GM12878 (cell line): ENCODE measurements around the gene PYGO1. TPM values are rescaled to one million over a fixed set of nuclear protein-coding genes. Genes with fewer than 3 reads are reported as not detected.

Experiments
- ATAC-seq: fragments of 200-7000 bp; cut with Tn5 transposase; 3 replicates; pipeline ENCODE4 v1.9.1; 2020; ENCODE audit warnings: mild to moderate bottlenecking, moderate library complexity
- BruUV-seq: library from RNA; stranded (reverse); fragments of 400-500 nt; replicated peaks from 2 replicates; lab custom pipeline; 2021; lab: Mats Ljungman, UMichigan
- CTCF ChIA-PET: fragments of 300-600 bp; sonication (Branson Sonifier 250); formaldehyde crosslinking; extraction: SDS; loops from one replicate; lab custom pipeline; 2021; ENCODE audit warnings: inconsistent platforms; lab: Yijun Ruan, JAX
- POLR2A ChIA-PET: fragments of 350-600 bp; formaldehyde crosslinking; extraction: SDS; loops from one replicate; lab custom pipeline; 2021; ENCODE audit warnings: inconsistent platforms; lab: Charles Lee
- RAD21 ChIA-PET: fragments of 300-600 bp; sonication (Branson Sonifier 250); formaldehyde crosslinking; loops from one replicate; lab custom pipeline; 2023; ENCODE audit warnings: antibody characterized with exemption; ENCODE audit not compliant: unreplicated experiment; lab: Charles Lee
- SMC1A ChIA-PET: fragments of 300-600 bp; sonication (Branson Sonifier 250); formaldehyde crosslinking; loops from one replicate; lab custom pipeline; 2023; ENCODE audit not compliant: unreplicated experiment, uncharacterized antibody; lab: Charles Lee
- DNase-seq: peaks from one replicate; pipeline ENCODE4 v3.0.0-alpha.2; 2011; ENCODE audit warnings: low read depth, low spot score
- FAIRE-seq: peaks from 3 replicates; lab custom pipeline; 2011; peaks lifted over from hg19 to GRCh38; lab: Jason Lieb, UNC
- H2AFZ ChIP-seq: 2 replicates; pipeline ENCODE4 v1.6.0; 2011; ENCODE audit warnings: low read depth, low read length, control low read depth; ENCODE audit not compliant: control insufficient read depth
- H3K27ac ChIP-seq: 2 replicates; pipeline ENCODE4 v1.5.1; 2011; ENCODE audit warnings: control low read depth; ENCODE audit not compliant: control insufficient read depth, insufficient read depth
- H3K27me3 ChIP-seq, 2 experiments: replicated peaks in 1 of 2; 2 replicates each; pipeline versions ENCODE4 v1.6.0 to v1.6.1; 2011; ENCODE audit warnings: low read length in 1 of 2; ENCODE audit not compliant: control insufficient read depth in 2 of 2, insufficient read depth in 2 of 2
- H3K36me3 ChIP-seq, 2 experiments: 2 replicates each; pipeline ENCODE4 v1.5.1; 2011; ENCODE audit warnings: low read length in 1 of 2; ENCODE audit not compliant: control insufficient read depth in 2 of 2, insufficient read depth in 2 of 2
- H3K4me1 ChIP-seq: 2 replicates; pipeline ENCODE4 v1.6.1; 2011; ENCODE audit warnings: mild to moderate bottlenecking, low read length, moderate library complexity, mixed read lengths; ENCODE audit not compliant: control insufficient read depth, insufficient read depth
- H3K4me2 ChIP-seq: 2 replicates; pipeline ENCODE4 v1.6.0; 2011; ENCODE audit warnings: control low read depth; ENCODE audit not compliant: control insufficient read depth, insufficient read depth
- H3K4me3 ChIP-seq: fragments of 200-600 bp; sonication (generic); 2 replicates; pipeline ENCODE4 v1.5.1; 2016
- H3K79me2 ChIP-seq: 2 replicates; pipeline ENCODE4 v1.6.0; 2011; ENCODE audit warnings: low read length; ENCODE audit not compliant: control insufficient read depth, insufficient read depth
- H3K9ac ChIP-seq: 2 replicates; pipeline ENCODE4 v1.8.0; 2011; ENCODE audit warnings: low read length, control low read depth, mixed read lengths; ENCODE audit not compliant: control insufficient read depth, insufficient read depth
- H3K9me3 ChIP-seq: replicated peaks from 3 replicates; pipeline ENCODE4 v1.5.1; 2011; ENCODE audit warnings: mild to moderate bottlenecking, low read length; ENCODE audit not compliant: control insufficient read depth, insufficient read depth
- H4K20me1 ChIP-seq: 2 replicates; pipeline ENCODE4 v1.6.0; 2011; ENCODE audit not compliant: control insufficient read depth, insufficient read depth
- CHD2 ChIP-seq: IDR thresholded peaks from 2 replicates; pipeline ENCODE4 v1.6.1; 2011; ENCODE audit warnings: low read depth, low read length, improper control_type of control experiment, borderline replicate concordance
- JUND ChIP-seq: IDR thresholded peaks from 2 replicates; pipeline ENCODE4 v1.6.1; 2012; ENCODE audit warnings: low read depth, mild to moderate bottlenecking, low read length, improper control_type of control experiment, moderate library complexity
- MEF2A ChIP-seq: IDR thresholded peaks from 2 replicates; pipeline ENCODE4 v1.6.1; 2011; ENCODE audit warnings: low read depth, mild to moderate bottlenecking, low read length, moderate library complexity; ENCODE audit not compliant: insufficient read depth
- MEF2B ChIP-seq: fragments of 450-650 bp; IDR thresholded peaks from 2 replicates; pipeline ENCODE4 v1.6.1; 2018; ENCODE audit warnings: mild to moderate bottlenecking, moderate library complexity; ENCODE audit not compliant: partially characterized antibody, poor library complexity, severe bottlenecking
- MYB ChIP-seq: fragments of 150-350 bp; IDR thresholded peaks from 2 replicates; pipeline ENCODE4 v1.6.1; 2014; ENCODE audit warnings: mild to moderate bottlenecking, low read depth, low read length, borderline replicate concordance
- NFYB ChIP-seq: IDR thresholded peaks from 2 replicates; pipeline ENCODE4 v1.6.1; 2011; ENCODE audit warnings: low read depth, mild to moderate bottlenecking, low read length, improper control_type of control experiment, moderate library complexity; ENCODE audit not compliant: insufficient read depth
- PAX8 ChIP-seq: fragments of 450-650 bp; IDR thresholded peaks from 2 replicates; pipeline ENCODE4 v1.6.1; 2017; ENCODE audit warnings: mild to moderate bottlenecking, moderate library complexity
- PML ChIP-seq: IDR thresholded peaks from 2 replicates; pipeline ENCODE4 v1.6.1; 2012; ENCODE audit warnings: low read length, inconsistent platforms
- POLR2A ChIP-seq: IDR thresholded peaks from 2 replicates; pipeline ENCODE4 v1.6.1; 2011; ENCODE audit warnings: low read depth, mild to moderate bottlenecking, low read length
- SKIL ChIP-seq: fragments of 450-650 bp; IDR thresholded peaks from 2 replicates; pipeline ENCODE4 v1.6.1; 2017; ENCODE audit warnings: mild to moderate bottlenecking, low read depth, inconsistent platforms; ENCODE audit not compliant: poor library complexity, severe bottlenecking
- SPI1 ChIP-seq: IDR thresholded peaks from 2 replicates; pipeline ENCODE4 v1.6.1; 2011; ENCODE audit warnings: low read depth, mild to moderate bottlenecking, low read length, moderate library complexity, borderline replicate concordance; ENCODE audit not compliant: insufficient read depth
- YY1 ChIP-seq: IDR thresholded peaks from 2 replicates; pipeline ENCODE4 v1.6.1; 2011; ENCODE audit warnings: low read depth, mild to moderate bottlenecking, low read length
- WGBS: methylation state at CpG from one replicate; pipeline ENCODE4 v1.1.6; 2016; ENCODE audit warnings: low lambda C conversion rate; ENCODE audit not compliant: insufficient replicate concordance, insufficient coverage; ENCODE audit errors: missing lambda C conversion rate; 5-methylcytosine and 5-hydroxymethylcytosine counted together
- in situ Hi-C: fragments of 300-500 bp; cut with MboI; formaldehyde crosslinking; loops from 9 replicates; pipeline ENCODE4 v1.14.3; 2018; ENCODE audit warnings: mixed read lengths
- intact Hi-C: fragments of 100-400 bp; cut with micrococcal nuclease; formaldehyde crosslinking; loops from one replicate; pipeline ENCODE4 v1.14.2; 2022; ENCODE audit not compliant: unreplicated experiment
- polyA plus RNA-seq, 11 experiments: library from polyadenylated mRNA; depleted of rRNA in 4 of 11; unstranded in 6 of 11; stranded (reverse) in 5 of 11; fragments of >200 nt; fragmentation: Nextera tagmentation in 4 of 11; fragmentation: Illumina TruSeq in 1 of 11; extraction: Ambion mirVana in 4 of 11; extraction: Trizol in 1 of 11; gene quantifications; 1 replicate in 1 of 11; 2 replicates in 10 of 11; pipeline versions ENCODE4 v1.2.1 to v1.2.3, GENCODE V29; 2011 to 2016; ENCODE audit warnings: inconsistent platforms in 2 of 11, missing spikeins in 2 of 11, low read depth in 1 of 11
- total RNA-seq, 4 experiments: library from RNA; depleted of rRNA in 3 of 4; stranded (reverse); fragments of >200 nt in 3 of 4; fragmentation: Illumina TruSeq in 1 of 4; extraction: Trizol in 1 of 4; gene quantifications; 2 replicates each; pipeline versions ENCODE4 v1.2.1 to v1.2.3, GENCODE V29; 2013 to 2021
- TF ChIP-seq, protein P1 (sequence below): IDR thresholded peaks from 2 replicates; pipeline ENCODE4 v1.6.1; 2012; ENCODE audit warnings: mild to moderate bottlenecking, low read depth, low read length
- TF ChIP-seq, protein P2 (sequence below): fragments of 450-650 bp; IDR thresholded peaks from 2 replicates; pipeline ENCODE4 v1.6.1; 2017; ENCODE audit warnings: mild to moderate bottlenecking, moderate library complexity

The PYGO1 gene
- total and polyA plus RNA-seq, 10 of the 15 experiments (the other 5 are each of a cell fraction or from before 2014, with no cell fraction given), result 0.01 TPM; not detected in 9

- Histone ChIP-seq H3K4me1 (no peaks in the 10 kb centered on the region), H3K4me2 (no peak overlapping the region), H3K79me2 (no peaks in the 10 kb centered on the region), H3K9ac (no peak overlapping the region), H3K4me3 (no peak overlapping the region), H3K36me3 (no peaks in the 10 kb centered on the region), H3K27me3 (no peaks in the 10 kb centered on the region), H3K27ac (no peak overlapping the region), H3K9me3 (no peaks in the 10 kb centered on the region), H4K20me1 (no peaks in the 10 kb centered on the region), H2AFZ (no peak overlapping the region)
- ChIA-PET CTCF (no interaction called here), SMC1A (no interaction called here), POLR2A (no interaction called here), RAD21 (no interaction called here)
- FAIRE-seq (no peak), ATAC-seq (no peak), DNase-seq (no peak)
- WGBS, result 50% methylated on average over 2 of the region's 2 CpGs
- TF ChIP-seq NFYB, result no peak
- no peak for TF ChIP-seq PAX8
- TF ChIP-seq SKIL, result no peak
- no peak for TF ChIP-seq CHD2
- TF ChIP-seq, protein P1, sequence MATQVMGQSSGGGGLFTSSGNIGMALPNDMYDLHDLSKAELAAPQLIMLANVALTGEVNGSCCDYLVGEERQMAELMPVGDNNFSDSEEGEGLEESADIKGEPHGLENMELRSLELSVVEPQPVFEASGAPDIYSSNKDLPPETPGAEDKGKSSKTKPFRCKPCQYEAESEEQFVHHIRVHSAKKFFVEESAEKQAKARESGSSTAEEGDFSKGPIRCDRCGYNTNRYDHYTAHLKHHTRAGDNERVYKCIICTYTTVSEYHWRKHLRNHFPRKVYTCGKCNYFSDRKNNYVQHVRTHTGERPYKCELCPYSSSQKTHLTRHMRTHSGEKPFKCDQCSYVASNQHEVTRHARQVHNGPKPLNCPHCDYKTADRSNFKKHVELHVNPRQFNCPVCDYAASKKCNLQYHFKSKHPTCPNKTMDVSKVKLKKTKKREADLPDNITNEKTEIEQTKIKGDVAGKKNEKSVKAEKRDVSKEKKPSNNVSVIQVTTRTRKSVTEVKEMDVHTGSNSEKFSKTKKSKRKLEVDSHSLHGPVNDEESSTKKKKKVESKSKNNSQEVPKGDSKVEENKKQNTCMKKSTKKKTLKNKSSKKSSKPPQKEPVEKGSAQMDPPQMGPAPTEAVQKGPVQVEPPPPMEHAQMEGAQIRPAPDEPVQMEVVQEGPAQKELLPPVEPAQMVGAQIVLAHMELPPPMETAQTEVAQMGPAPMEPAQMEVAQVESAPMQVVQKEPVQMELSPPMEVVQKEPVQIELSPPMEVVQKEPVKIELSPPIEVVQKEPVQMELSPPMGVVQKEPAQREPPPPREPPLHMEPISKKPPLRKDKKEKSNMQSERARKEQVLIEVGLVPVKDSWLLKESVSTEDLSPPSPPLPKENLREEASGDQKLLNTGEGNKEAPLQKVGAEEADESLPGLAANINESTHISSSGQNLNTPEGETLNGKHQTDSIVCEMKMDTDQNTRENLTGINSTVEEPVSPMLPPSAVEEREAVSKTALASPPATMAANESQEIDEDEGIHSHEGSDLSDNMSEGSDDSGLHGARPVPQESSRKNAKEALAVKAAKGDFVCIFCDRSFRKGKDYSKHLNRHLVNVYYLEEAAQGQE, result no peak
- TF ChIP-seq YY1, result no peak
- no peak for TF ChIP-seq MYB
- no peak for TF ChIP-seq JUND
- TF ChIP-seq PML, result no peak
- TF ChIP-seq, protein P2, sequence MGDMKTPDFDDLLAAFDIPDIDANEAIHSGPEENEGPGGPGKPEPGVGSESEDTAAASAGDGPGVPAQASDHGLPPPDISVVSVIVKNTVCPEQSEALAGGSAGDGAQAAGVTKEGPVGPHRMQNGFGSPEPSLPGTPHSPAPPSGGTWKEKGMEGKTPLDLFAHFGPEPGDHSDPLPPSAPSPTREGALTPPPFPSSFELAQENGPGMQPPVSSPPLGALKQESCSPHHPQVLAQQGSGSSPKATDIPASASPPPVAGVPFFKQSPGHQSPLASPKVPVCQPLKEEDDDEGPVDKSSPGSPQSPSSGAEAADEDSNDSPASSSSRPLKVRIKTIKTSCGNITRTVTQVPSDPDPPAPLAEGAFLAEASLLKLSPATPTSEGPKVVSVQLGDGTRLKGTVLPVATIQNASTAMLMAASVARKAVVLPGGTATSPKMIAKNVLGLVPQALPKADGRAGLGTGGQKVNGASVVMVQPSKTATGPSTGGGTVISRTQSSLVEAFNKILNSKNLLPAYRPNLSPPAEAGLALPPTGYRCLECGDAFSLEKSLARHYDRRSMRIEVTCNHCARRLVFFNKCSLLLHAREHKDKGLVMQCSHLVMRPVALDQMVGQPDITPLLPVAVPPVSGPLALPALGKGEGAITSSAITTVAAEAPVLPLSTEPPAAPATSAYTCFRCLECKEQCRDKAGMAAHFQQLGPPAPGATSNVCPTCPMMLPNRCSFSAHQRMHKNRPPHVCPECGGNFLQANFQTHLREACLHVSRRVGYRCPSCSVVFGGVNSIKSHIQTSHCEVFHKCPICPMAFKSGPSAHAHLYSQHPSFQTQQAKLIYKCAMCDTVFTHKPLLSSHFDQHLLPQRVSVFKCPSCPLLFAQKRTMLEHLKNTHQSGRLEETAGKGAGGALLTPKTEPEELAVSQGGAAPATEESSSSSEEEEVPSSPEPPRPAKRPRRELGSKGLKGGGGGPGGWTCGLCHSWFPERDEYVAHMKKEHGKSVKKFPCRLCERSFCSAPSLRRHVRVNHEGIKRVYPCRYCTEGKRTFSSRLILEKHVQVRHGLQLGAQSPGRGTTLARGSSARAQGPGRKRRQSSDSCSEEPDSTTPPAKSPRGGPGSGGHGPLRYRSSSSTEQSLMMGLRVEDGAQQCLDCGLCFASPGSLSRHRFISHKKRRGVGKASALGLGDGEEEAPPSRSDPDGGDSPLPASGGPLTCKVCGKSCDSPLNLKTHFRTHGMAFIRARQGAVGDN, result no peak
- no peak for TF ChIP-seq POLR2A
- TF ChIP-seq MEF2B, result no peak
- TF ChIP-seq MEF2A, result no peak
- TF ChIP-seq SPI1, result no peak
- intact Hi-C loops, result no loop called here
- BruUV-seq, result no TSS peak
- in situ Hi-C loops, result no loop called here
Measured at GRCh38 chr15:55574096-55574495, 14.0 kb downstream of the PYGO1 start.
